Measurements from ENCODE around the gene HIGD2B. TPM values are rescaled to one million over a fixed set of nuclear protein-coding genes. Genes with fewer than 3 reads are reported as not detected.
A peak's percentile ranks its signal among the peaks of the same experiment; 100 is the strongest.
"Not testable (repeated sequence)": the region's sequence is repeated elsewhere in the genome, so short reads cannot be mapped to it uniquely, and the experiment has no call there.

HIGD2B gene
- total and polyA plus RNA-seq, 3 experiments from 2014 or later, result 0.27 to 0.33 TPM; not detected in 1

GRCh38 chr15:72642271-72642670, 43.7 kb downstream of the HIGD2B start:
- DNase-seq; H3K4me1 ChIP-seq (ENCODE audit: insufficient read depth, low read length); H3K4me3 ChIP-seq (ENCODE audit: low read length); H3K9me3 Mint-ChIP-seq; CTCF ChIA-PET; H3K36me3 Mint-ChIP-seq; POLR2A ChIA-PET; H3K4me1 Mint-ChIP-seq; H3K36me3 ChIP-seq (ENCODE audit: insufficient read depth, low read length); H3K27ac ChIP-seq (ENCODE audit: low read depth, low read length); H3K27me3 Mint-ChIP-seq; H3K4me3 Mint-ChIP-seq; H3K27me3 ChIP-seq (ENCODE audit: insufficient read depth, low read length, poor library complexity, severe bottlenecking); H3K27ac Mint-ChIP-seq; H3K9me3 ChIP-seq (ENCODE audit: low read length): not testable (repeated sequence)

GRCh38 chr15:72639759-72640483, 46.1 kb downstream of the HIGD2B start:
- POLR2A ChIA-PET; H3K4me3 Mint-ChIP-seq; DNase-seq; CTCF ChIA-PET; H3K27me3 Mint-ChIP-seq; H3K36me3 ChIP-seq (ENCODE audit: insufficient read depth, low read length); H3K9me3 ChIP-seq (ENCODE audit: low read length); H3K27me3 ChIP-seq (ENCODE audit: insufficient read depth, low read length, poor library complexity, severe bottlenecking); H3K4me1 ChIP-seq (ENCODE audit: insufficient read depth, low read length); H3K4me1 Mint-ChIP-seq; H3K4me3 ChIP-seq (ENCODE audit: low read length); H3K27ac Mint-ChIP-seq; H3K9me3 Mint-ChIP-seq; H3K27ac ChIP-seq (ENCODE audit: low read depth, low read length); H3K36me3 Mint-ChIP-seq: not testable (repeated sequence)

- H3K9me3 ChIP-seq (ENCODE audit: low read length); H3K27me3 ChIP-seq (ENCODE audit: insufficient read depth, low read length, poor library complexity, severe bottlenecking); H3K27ac ChIP-seq (ENCODE audit: low read depth, low read length); H3K4me1 Mint-ChIP-seq; H3K4me1 ChIP-seq (ENCODE audit: insufficient read depth, low read length); H3K27ac Mint-ChIP-seq; H3K9me3 Mint-ChIP-seq; POLR2A ChIA-PET; CTCF ChIA-PET; H3K4me3 ChIP-seq (ENCODE audit: low read length); H3K36me3 Mint-ChIP-seq; H3K36me3 ChIP-seq (ENCODE audit: insufficient read depth, low read length); H3K27me3 Mint-ChIP-seq: not testable (repeated sequence)
- DNase-seq, result peak; percentile 25 to 78 (median 53)
- peak overlapping the region in 4 of 7 donors; percentile 55 to 65 (median 62) for H3K4me3 Mint-ChIP-seq
Observed at GRCh38 chr15:72636519-72637282, 49.3 kb downstream of the HIGD2B start.

GRCh38 chr15:72629068-72629570, 56.9 kb downstream of the HIGD2B start:
- H3K27ac ChIP-seq (ENCODE audit: low read depth, low read length); H3K4me3 Mint-ChIP-seq; DNase-seq; H3K27ac Mint-ChIP-seq; H3K9me3 ChIP-seq (ENCODE audit: low read length); H3K9me3 Mint-ChIP-seq; H3K4me1 ChIP-seq (ENCODE audit: insufficient read depth, low read length); POLR2A ChIA-PET; H3K27me3 ChIP-seq (ENCODE audit: insufficient read depth, low read length, poor library complexity, severe bottlenecking); H3K4me3 ChIP-seq (ENCODE audit: low read length); H3K27me3 Mint-ChIP-seq; CTCF ChIA-PET; H3K36me3 Mint-ChIP-seq; H3K36me3 ChIP-seq (ENCODE audit: insufficient read depth, low read length); H3K4me1 Mint-ChIP-seq: not testable (repeated sequence)

- POLR2A ChIA-PET; H3K27ac ChIP-seq (ENCODE audit: low read depth, low read length); H3K36me3 Mint-ChIP-seq; H3K9me3 Mint-ChIP-seq; H3K27me3 ChIP-seq (ENCODE audit: insufficient read depth, low read length, poor library complexity, severe bottlenecking); H3K4me3 ChIP-seq (ENCODE audit: low read length); H3K4me1 ChIP-seq (ENCODE audit: insufficient read depth, low read length); H3K4me3 Mint-ChIP-seq; DNase-seq; CTCF ChIA-PET; H3K4me1 Mint-ChIP-seq; H3K9me3 ChIP-seq (ENCODE audit: low read length); H3K36me3 ChIP-seq (ENCODE audit: insufficient read depth, low read length); H3K27me3 Mint-ChIP-seq: not testable (repeated sequence)
- H3K27ac Mint-ChIP-seq, result peak overlapping the region in 1 of 8 donors; percentile 60
Observed at GRCh38 chr15:72628249-72629067, 57.5 kb downstream of the HIGD2B start.

GRCh38 chr15:72626153-72626552, 59.8 kb downstream of the HIGD2B start:
- H3K4me3 Mint-ChIP-seq; H3K27me3 ChIP-seq (ENCODE audit: insufficient read depth, low read length, poor library complexity, severe bottlenecking); CTCF ChIA-PET; H3K36me3 ChIP-seq (ENCODE audit: insufficient read depth, low read length); DNase-seq; H3K4me1 ChIP-seq (ENCODE audit: insufficient read depth, low read length); H3K9me3 ChIP-seq (ENCODE audit: low read length); H3K36me3 Mint-ChIP-seq; POLR2A ChIA-PET; H3K9me3 Mint-ChIP-seq; H3K4me1 Mint-ChIP-seq; H3K27ac Mint-ChIP-seq; H3K27ac ChIP-seq (ENCODE audit: low read depth, low read length); H3K27me3 Mint-ChIP-seq; H3K4me3 ChIP-seq (ENCODE audit: low read length): not testable (repeated sequence)

Other genes with a start within 250 kb of the HIGD2B start
- 100 to 1,000 TPM; 153 to 164 TPM for gene ARIH1, start 211.9 kb downstream of the HIGD2B start, total RNA-seq
- gene ARIH1, start 211.9 kb downstream of the HIGD2B start, polyA plus RNA-seq, result 24.3 TPM
- not detected for gene GOLGA6B, start 31.5 kb downstream of the HIGD2B start, total RNA-seq
- gene GOLGA6B, start 31.5 kb downstream of the HIGD2B start, polyA plus RNA-seq, result not detected
- 10 to 100 TPM; 12.4 to 17.3 TPM for gene BBS4, start within 50 bp of the HIGD2B start, total RNA-seq
- gene BBS4, start within 50 bp of the HIGD2B start, polyA plus RNA-seq, result 12.0 TPM
- gene ADPGK, start 97.6 kb upstream of the HIGD2B start, total RNA-seq, result 10 to 100 TPM; 57.8 to 76.1 TPM
- 67.5 TPM for gene ADPGK, start 97.6 kb upstream of the HIGD2B start, polyA plus RNA-seq